GM18907 (cell line): Measurements from ENCODE around the gene ADORA2A.

ENCODE experiments used
- ATAC-seq: cut with Tn5 transposase; IDR thresholded peaks from one replicate; pipeline ENCODE4 v1.9.1; 2021; ENCODE audit warnings: mild to moderate bottlenecking, moderate library complexity; ENCODE audit not compliant: unreplicated experiment

Gene ADORA2A

DNA sequence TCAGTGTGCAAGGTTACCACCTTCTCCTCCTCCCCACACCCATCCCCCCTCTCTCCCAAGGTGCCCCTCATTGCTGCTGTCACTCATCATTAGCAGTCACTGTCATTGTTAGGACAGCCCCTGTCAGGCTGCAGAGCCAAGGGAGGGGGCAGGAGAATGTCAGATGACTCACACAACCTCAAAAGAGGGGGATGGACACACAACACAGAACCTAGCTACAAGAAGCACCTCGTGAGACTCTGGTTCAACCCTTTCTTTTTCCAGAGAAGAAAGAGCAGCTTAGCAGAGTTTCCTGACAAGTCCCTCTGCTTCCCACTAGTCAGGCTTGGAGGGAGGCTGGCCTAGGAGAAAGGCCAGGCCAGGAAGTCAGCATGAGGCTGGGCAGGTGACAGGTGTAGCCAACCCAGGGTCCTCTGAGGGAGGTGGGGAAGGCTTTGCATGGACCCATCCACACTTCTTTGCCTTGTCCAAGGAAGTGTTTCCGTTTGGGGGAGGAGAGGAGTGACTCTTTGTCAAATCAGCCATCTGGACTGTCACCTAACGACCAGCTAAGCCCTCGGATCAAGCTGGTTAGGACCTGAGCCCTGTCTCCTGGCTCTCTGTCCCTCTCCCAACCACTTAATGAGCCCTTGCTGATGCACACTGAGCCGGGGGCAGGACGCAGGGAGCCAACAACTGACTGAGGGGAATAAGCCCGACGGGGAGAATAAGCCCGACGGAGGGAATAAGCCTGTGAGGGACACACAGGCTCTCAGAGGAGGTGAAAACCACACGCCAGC lies 18.3 kb downstream of the ADORA2A start:
- no peak for ATAC-seq

DNA sequence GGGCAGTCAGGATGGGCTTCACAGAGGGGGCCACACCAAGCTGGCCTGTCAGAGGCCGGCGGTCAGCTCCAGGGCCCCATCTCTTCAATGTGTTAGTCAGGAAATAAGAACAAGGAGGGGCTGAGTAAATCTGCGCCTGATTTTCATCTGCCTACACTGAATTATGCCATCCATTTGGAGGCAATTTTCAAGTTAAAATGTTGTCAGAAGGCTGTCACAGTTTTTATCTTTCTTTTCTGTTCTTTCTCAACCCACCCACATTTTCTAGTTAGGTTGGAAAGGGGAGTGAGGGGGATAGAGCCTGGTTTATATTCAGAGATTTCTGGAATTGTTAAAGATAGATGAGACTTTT lies 18.8 kb downstream of the ADORA2A start:
- ATAC-seq: no peak

DNA sequence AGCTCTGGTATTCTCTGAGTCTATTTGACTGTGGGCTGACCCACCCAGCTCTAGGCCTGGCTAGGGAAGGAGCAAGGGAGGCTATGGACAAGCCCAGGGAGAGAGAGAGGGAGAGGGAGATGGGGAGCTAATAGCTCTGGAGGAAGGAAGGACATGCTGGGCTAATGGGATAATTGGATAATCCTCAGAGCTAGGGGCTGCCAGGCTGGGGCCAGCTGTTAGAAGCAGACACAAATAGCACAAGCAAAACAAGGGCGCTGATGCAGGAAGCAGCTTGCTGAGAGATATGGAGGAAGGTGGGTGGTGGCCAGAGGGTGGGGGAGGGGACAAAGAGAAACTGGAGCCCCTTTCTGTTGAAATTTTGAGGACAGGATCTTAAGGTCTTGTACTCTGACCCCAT lies 23.2 kb downstream of the ADORA2A start:
- no peak for ATAC-seq

DNA sequence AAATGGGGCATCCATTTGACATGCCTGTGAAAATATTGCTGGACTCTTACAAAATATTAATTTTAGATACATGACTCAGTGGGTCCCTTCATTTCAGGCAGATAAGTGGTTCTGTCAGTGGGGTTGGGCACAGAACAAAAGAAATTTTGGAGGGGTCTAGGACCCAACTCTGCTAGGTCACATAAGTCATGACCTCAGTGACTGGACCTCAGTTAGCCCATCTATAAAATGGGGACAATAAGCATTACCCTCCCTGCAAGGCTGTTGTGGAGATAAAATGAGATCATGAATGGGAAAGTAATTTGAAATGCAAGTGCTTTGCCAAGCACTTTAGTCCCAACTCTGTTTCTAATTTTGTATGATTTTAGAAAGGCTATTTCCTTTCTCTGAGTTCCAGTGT lies 23.8 kb downstream of the ADORA2A start:
- no peak for ATAC-seq

DNA sequence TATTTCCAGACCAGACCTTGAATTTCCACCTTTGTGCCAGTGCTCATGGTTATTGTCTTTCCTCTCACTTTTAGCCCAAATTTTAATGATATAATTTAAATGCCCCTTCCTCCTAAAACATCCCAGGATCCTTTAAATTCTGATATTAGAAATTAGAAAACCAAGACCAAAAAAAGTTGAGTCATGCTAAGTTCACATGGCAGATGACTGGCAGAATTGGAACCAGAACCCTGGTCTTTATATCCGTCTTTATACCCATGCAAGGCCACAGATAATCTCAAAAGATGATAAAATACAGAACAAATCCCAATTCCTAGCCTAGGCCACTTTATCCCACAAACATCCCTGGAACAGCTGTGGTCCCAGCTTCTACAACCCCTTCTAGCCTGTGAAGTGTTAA lies 26.5 kb downstream of the ADORA2A start:
- no peak for ATAC-seq

DNA sequence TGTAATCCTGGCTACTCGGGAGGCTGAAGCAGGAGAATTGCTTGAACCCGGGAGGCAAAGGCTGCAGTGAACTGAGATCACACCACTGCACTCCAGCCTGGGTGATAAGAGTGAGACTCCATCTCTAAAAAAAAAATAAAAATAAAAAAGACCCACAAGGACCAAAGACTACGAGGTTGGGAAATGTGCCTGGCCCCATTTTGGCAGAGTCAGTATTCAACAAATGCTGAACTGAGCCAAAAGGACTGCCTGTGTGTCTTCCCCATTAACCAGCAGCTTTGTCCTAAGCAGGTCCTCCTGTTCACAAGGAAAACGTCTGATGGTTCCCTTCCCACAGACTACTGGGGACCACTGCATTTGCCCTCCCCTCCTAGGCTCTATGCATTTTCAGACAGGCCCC lies 27.6 kb downstream of the ADORA2A start:
- no peak for ATAC-seq

DNA sequence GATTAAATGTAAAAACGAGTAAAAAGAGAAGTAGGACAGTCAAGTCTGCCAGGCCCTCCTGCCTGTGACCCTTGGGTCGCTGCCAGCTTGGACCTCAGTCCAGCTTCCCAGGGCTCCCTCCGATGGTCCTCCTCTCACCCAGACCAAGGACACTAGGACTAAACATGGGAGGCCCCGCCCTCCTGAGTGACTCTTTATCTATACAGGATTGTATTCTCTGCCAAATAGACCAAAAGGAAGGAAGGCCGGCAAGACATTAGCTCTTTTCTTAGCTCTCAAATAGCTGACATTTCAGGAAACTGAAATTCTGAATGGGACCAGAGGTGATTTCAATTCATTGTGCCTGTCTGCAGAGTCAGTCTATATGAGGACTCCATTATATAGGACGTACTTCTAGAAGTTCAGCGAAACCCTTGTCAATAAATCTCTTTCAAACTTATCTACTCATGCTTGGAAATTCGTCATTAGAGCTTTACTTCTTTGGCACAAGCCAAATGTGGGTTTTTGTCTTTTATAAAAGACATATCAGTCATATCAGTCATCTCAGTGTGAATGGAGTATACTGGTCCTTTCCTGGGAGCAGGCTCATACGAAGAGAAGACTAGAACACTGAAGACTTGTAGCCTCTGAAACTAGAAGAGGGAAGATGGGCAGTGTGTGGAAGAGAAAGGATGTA lies 28.5 kb downstream of the ADORA2A start:
- ATAC-seq: no peak

DNA sequence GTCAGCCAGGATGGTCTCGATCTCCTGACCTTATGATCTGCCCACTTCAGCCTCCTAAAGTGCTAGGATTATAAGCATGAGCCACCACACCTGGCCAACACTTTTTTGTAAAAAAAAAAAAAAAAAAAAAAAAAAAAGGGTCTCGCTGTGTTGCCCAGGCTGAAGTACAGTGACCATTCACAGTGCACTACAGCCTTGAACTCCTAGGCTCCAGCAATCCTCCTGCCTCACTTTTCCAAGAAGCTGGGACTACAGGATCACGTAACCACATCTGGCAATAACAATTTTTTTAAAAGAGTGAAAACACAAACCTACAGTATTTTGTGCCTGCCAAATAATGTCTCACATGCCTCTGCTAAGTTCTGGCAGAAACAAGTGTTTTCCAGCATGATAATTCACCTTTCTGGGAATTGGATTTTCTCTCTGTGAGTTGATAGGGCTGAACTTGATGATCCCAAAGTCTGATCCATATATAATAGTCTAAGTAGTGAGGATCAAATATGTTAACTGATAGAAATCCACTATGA lies 30.6 kb downstream of the ADORA2A start:
- ATAC-seq: no peak

DNA sequence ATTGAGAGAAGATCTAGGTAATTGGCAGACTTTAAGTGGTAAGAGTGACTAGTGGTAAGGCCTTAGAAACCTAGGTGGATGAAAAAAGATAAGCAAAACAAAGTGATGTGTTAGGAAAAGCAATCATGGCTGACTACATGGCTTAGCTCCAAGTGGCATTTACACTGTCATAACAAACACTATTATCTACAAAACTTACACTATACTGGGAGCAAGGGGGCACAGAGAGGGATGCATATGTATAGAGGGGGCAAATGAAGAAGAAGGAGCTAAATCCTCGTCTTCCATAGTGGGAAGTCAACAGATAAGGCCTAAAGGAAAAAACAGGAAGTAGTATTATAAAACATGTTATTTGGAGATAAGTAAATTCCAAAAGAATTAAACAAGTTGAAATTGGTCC lies 32.5 kb downstream of the ADORA2A start:
- no peak for ATAC-seq

DNA sequence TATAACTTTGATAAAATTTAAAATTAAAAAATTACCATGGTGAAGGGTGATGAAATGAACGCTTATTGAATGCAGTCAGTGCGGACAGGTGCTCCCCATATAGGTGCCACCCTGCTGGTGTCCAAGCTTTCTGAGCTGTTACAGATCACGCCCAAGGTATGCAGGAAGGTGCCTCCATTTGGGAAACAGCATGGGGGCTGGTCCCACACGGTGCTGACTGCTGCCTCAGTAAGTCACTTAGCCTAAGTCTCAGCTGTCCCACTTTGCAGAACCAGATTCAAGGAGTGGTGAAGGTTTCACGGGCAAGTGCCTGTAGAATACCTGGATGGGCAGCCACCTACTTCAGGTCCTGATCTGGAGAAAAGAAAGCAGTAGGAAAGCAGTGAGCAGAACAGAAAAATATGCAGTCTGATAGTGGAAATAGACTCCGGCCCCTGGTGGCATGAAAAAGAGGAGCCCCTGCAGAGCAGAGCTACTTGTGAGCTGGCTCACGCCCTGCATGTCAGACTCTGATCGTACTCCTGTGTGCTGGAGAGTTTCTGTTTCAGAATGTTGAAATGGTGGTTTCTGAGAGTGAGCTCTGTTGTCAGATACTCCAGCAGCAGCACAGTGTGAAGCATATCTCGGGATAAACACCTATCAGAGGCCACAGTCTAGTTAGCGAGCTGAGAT lies 33.2 kb downstream of the ADORA2A start:
- no peak for ATAC-seq

DNA sequence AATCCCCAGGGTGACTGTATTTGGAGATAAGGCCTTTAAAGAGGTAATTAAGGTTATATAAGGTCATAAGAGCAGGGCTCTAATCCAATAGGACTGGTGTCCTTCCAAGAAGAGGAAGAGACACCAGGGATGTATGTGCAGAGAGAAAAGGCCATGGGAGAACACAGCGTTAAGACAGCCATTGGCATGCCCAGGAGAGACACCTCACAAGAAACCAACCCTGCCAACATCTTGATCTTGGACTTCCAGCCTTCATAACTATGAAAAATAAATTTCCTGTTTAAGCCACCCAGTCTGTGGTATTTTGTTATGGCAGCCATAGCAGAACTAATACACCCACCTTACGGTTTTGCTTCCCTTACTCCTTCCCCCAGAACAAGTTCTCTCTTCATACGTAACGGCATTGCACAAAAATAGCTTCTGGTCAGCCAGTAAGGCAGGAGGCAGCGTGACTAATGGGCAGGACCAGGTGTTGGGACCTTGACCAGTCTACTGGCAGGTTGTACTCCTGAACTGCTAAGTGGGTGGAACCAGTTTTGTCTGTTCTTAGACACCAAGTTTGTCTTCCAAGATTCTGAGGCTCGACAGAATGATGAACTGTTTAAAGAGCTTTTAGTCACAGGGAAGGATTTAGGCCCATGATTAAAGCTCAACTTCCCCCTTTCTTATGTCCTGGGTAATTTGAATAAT lies 35.8 kb downstream of the ADORA2A start:
- no peak for ATAC-seq

DNA sequence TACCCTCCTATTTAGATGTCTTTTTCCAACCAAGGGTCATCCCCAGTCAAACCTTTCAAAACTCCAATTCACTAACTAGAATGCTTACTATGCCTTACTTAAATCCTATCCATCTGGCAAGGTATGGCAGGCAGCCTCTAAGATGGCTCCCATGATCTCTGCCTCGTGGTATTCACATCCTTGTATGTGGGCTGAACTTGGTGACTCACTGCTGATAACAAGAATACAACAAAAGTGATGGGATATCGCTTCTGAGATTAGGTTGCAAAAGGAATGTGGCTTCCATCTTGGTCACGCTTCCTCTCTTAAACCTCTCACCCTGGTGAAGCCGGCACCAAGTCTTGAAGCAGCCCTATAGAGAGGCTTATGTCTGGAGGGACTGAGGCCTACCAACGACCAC lies 38.2 kb downstream of the ADORA2A start:
- ATAC-seq: no peak

DNA sequence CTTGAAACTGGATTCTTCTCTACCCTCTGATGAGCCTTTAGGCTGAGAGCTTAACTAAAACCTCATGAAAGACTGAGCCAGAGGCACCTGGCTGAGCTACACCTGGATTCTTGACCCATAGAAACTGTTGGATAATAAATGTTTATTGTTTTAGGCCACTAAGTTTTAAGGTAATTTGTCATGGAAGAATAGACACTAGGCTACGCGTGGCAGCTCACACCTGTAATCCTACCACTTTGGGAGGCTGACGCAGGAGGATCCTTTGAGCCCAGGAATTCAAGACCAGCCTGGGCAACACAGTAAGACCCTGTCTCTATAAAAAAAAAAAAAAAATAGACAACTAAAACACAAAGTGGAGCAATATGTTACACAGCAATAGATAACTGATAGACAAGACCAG lies 38.6 kb downstream of the ADORA2A start:
- ATAC-seq: no peak

DNA sequence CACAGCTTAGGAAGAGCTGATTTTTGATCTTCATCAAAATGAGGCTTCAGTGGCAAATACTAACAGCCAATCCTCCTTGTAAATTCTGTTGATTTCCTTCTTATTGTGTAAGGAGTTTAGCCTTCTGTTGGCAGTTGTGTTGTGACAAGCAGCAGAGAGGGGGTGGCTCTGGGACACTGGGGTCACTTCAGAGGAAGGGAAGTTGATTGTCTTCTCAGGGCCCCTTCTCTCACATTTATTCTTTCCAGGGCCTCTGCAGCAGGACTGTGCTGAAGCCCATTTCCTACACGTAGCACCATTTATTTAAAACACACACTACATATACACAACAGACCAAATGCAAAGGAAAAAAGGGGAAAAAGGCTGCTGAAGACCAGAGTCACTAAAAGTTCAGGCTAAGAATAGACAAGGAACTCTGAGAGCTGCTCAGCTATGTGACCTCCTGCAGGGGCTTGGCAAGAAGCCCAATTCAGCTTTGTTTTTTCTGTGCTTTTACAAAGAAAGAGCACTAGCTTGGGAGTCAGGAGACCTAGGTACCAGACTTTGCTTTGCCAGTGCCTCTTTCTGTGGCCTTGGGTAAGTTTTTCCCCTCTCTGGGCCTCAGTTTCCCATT lies 39.4 kb downstream of the ADORA2A start:
- ATAC-seq: no peak

DNA sequence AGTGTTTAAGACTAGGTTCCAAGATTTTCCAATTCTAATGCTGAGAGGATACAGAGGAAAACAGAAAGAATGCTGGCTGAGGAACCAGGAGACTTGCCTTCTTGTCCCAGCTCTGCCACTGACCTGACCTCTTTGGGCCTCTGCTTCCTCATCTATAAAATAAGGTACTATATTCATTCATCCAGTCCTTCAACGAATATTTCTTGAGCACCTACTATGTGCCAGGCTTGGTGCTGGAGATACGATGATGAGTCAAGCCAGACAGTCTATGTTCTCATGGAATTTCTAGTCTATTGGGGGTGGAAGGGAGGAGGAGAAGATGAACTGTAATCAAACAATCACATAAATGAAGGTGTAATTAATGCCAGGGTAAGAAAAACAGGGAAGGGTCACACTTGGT lies 39.9 kb downstream of the ADORA2A start:
- no peak for ATAC-seq

DNA sequence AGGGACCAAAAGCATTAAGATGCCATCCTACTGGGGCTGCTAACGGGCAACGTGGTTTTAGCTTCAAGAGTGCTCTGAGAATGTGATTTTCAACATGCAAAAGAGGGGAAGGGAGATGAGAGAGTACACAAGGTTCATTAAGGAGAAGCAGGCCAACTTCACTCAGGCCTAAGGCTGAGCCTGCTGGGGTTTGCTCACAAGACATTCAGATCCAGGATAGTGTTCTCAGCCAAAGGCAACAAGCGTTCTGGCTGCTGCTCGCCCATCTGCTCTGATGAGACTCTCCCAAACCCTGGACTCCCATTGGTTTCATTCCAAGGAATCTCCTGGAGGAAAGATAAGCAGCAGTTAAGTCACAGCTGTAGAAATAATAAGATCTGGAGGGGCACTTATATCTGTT lies 44.2 kb downstream of the ADORA2A start:
- ATAC-seq: no peak

DNA sequence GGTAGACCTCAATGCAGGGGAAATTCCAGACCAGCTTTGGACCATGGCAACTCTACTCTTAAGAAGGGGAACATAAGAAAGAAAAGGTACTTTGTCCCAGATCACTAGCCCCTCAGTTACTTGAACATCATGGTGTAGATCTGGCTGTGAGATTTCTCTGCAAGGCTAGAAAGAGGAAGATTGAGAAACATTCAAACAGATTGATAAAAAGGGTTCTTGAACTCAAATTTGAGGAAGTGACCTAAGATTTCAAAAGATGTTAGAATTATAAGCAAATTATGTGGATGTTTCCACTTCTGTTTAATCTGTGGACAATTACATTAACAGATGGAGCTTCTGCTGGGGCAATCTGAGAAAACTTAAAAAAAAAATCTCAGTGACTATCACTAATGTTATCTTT lies 45.9 kb downstream of the ADORA2A start:
- no peak for ATAC-seq

DNA sequence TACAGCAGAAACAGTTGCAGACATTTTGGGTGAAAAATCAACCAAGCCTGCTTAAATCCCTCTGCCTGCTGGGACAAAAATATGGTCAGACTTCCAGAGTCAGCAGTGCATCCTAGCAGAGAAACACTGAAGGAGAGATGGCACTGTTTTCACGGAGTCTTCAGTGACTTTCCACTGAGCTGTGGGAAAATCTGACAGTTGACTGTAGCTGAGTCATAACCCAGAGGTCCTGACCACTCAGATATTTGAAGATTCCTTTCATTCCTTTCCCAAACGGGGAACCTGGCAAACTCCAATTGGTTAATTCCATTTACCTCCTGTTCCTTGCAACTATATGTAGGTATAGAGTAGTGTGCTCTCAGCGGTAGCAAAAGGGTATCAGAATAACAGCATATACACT lies 46.8 kb downstream of the ADORA2A start:
- ATAC-seq: no peak

DNA sequence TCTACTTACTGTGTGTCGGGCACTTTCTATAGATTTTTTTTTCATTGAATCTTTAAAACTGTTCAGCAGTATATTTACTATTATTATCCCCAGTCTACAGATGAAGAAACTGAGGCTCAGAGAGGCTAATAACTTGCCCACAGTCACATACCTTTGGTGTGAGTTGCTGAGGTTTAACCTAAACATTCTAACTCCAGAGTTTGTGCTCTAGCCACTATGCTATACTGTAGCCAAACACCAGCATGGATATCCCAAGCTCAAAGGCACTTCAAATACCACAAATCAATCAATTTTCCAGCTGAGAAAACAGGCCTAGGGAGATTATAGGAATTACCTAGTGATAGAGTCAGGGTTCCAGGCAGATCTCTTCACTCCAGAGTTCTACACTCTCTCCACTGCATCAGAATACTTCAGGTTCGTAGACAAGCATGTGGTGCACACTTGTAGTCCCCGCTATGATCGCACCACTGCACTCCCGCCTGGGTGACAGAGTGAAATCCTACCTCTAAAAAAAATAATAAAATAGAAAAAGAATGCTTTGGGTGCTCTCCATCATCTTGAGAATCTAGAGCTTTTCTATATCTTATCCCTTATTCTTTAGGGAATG lies 47.4 kb downstream of the ADORA2A start:
- ATAC-seq: no peak

DNA sequence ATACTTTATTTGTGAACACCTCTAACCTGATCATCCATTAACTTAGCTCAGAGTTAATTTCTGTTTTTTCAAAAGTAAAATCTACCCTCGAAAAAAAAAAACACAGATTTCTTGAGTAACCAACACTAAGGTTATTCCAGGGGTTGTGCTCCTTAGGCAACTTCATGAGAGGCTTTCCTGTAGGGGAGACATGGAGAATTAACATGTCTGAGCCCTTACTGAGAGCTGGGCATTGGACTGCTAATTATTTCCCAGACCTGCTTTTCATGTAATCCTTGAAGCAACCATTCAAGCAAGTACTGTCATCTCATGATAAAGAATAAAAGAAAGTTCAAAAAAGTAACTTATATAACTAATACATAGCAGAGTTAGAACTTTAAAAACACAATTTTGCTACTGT lies 54.2 kb downstream of the ADORA2A start:
- ATAC-seq: no peak

DNA sequence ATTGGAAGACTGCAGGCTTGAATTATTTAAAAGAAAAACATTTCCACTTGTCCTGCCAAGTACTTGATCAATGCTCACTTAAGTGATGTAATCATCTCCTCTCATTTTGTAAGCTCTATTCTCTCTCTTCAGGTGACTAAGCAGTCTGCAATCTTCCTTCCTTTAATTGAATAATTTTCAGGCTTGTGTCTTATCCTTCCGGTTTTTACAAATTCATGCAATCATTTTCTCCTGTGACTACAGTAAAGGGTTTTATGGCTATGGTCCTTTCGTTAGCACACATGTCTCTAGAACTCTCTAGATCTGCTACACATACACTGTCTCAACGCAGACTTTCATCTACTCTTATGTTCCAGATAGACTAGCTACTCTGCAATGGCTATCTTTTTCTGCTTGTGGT lies 55.2 kb downstream of the ADORA2A start:
- ATAC-seq: no peak
